RWPE2 (cell line): ENCODE data around the gene MAMDC2.

Experiments
- ATAC-seq: fragments of 200-7000 bp; cut with Tn5 transposase; 3 replicates; pipeline ENCODE4 v1.9.1; 2021; ENCODE audit warnings: low read depth
- DNase-seq: peaks from one replicate; pipeline ENCODE4 v3.0.0-alpha.2; 2020; ENCODE audit warnings: low spot score
- H3K27ac ChIP-seq: fragments of 450-650 bp; 2 replicates; pipeline ENCODE4 v1.5.1; 2017; ENCODE audit warnings: mild to moderate bottlenecking; ENCODE audit not compliant: poor library complexity, severe bottlenecking
- H3K27me3 ChIP-seq: fragments of 250-450 bp; sonication (Bioruptor Pico); 2 replicates; pipeline ENCODE4 v1.5.1; 2021; ENCODE audit warnings: mild to moderate bottlenecking, moderate library complexity; ENCODE audit not compliant: insufficient read depth, poor library complexity, severe bottlenecking
- H3K36me3 ChIP-seq: fragments of 250-450 bp; sonication (Bioruptor Pico); 2 replicates; pipeline ENCODE4 v1.5.1; 2020; ENCODE audit warnings: low read depth, mild to moderate bottlenecking, moderate library complexity
- H3K4me1 ChIP-seq: fragments of 250-450 bp; sonication (Bioruptor Pico); 2 replicates; pipeline ENCODE4 v1.5.1; 2021; ENCODE audit warnings: mild to moderate bottlenecking, moderate library complexity; ENCODE audit not compliant: insufficient read depth, poor library complexity, severe bottlenecking
- H3K4me3 ChIP-seq: fragments of 250-450 bp; sonication (Bioruptor Pico); 2 replicates; pipeline ENCODE4 v1.5.1; 2021; ENCODE audit warnings: mild to moderate bottlenecking, moderate library complexity; ENCODE audit not compliant: severe bottlenecking
- H3K9me3 ChIP-seq: fragments of 250-450 bp; sonication (Bioruptor Pico); 2 replicates; pipeline ENCODE4 v1.5.1; 2021; ENCODE audit warnings: mild to moderate bottlenecking, moderate library complexity; ENCODE audit not compliant: severe bottlenecking
- TF ChIP-seq, protein P1 (sequence below): fragments of 450-650 bp; IDR thresholded peaks from one replicate; pipeline ENCODE4 v1.5.1; 2017; ENCODE audit warnings: mild to moderate bottlenecking, moderate library complexity; ENCODE audit not compliant: poor library complexity, severe bottlenecking

Gene MAMDC2

DNA sequence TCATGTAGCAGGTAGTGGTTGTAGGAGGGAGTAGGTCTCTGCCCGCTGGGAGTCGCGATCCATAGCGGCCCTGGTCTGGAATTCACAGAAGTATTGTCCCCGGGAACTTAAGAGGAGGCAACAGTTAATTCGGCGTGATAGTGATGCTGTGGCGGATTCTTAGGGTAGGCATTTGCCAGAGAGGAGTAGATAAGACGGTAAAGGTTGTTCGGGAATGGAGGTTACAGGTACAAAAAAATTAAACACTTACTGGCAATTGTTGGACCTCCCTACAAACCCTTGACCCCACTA is 215.8 kb downstream of the MAMDC2 start:
- Histone ChIP-seq H3K4me1 (peaks cover 64% of the 10 kb centered on the region), H3K27ac (peak overlapping the region; percentile 85), H3K9me3 (no peaks in the 10 kb centered on the region), H3K27me3 (no peaks in the 10 kb centered on the region), H3K36me3 (peaks cover 43% of the 10 kb centered on the region), H3K4me3 (peak overlapping the region; percentile 72)
- no peak for ATAC-seq
- DNase-seq, result no peak
- TF ChIP-seq, protein P1, sequence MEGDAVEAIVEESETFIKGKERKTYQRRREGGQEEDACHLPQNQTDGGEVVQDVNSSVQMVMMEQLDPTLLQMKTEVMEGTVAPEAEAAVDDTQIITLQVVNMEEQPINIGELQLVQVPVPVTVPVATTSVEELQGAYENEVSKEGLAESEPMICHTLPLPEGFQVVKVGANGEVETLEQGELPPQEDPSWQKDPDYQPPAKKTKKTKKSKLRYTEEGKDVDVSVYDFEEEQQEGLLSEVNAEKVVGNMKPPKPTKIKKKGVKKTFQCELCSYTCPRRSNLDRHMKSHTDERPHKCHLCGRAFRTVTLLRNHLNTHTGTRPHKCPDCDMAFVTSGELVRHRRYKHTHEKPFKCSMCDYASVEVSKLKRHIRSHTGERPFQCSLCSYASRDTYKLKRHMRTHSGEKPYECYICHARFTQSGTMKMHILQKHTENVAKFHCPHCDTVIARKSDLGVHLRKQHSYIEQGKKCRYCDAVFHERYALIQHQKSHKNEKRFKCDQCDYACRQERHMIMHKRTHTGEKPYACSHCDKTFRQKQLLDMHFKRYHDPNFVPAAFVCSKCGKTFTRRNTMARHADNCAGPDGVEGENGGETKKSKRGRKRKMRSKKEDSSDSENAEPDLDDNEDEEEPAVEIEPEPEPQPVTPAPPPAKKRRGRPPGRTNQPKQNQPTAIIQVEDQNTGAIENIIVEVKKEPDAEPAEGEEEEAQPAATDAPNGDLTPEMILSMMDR, result no peak

DNA sequence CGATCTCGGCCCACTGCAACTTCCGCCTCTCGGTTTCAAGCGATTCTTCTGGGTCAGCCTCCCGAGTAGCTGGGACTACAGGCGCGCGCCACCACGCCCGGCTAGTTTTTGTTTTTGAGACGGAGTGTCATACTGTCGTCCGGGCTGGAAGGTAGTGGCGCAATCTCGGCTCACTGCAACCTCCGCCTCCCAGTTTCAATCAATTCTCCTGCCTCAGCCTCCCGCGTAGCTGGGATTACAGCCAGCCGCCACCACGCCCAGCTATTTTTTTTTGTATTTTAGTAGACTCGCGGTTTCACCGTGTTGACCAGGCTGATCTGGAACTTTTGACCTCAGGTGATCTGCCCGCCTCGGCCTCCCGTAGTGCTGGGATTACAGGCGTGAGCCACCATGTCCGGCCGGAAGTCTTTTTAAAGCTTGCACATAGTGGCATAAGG is 216.4 kb downstream of the MAMDC2 start:
- Histone ChIP-seq H3K9me3 (no peaks in the 10 kb centered on the region), H3K36me3 (peaks cover 48% of the 10 kb centered on the region), H3K27ac (peak overlapping the region; percentile 85), H3K4me1 (peaks cover 58% of the 10 kb centered on the region), H3K27me3 (no peaks in the 10 kb centered on the region), H3K4me3 (peak overlapping the region; percentile 72)
- TF ChIP-seq, protein P1, result no peak
- DNase-seq (no peak), ATAC-seq (no peak)

DNA sequence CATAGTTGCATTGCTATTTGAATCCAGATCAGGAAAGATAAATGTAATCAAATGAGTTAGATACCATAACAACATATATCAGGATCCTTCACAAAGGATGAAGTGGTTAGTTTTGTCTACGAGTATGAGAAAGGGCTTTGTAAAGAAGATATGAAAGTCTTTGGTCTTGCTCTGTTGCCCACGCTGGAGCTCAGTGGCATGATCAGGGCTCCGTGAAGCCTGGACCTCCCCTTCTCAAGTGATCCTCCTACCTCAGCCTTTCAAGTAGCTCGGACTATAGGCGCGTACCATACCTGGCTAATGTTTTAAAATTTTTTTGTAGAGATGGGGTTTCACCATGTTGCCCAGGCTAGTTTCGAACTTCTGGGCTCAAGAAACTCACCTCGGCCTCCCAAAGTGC is 217.0 kb downstream of the MAMDC2 start:
- Histone ChIP-seq H3K4me3 (no peak overlapping the region), H3K9me3 (no peaks in the 10 kb centered on the region), H3K27ac (no peak overlapping the region), H3K27me3 (no peaks in the 10 kb centered on the region), H3K4me1 (peaks cover 53% of the 10 kb centered on the region), H3K36me3 (peaks cover 54% of the 10 kb centered on the region)
- ATAC-seq (no peak), DNase-seq (no peak)
- TF ChIP-seq, protein P1, result no peak

DNA sequence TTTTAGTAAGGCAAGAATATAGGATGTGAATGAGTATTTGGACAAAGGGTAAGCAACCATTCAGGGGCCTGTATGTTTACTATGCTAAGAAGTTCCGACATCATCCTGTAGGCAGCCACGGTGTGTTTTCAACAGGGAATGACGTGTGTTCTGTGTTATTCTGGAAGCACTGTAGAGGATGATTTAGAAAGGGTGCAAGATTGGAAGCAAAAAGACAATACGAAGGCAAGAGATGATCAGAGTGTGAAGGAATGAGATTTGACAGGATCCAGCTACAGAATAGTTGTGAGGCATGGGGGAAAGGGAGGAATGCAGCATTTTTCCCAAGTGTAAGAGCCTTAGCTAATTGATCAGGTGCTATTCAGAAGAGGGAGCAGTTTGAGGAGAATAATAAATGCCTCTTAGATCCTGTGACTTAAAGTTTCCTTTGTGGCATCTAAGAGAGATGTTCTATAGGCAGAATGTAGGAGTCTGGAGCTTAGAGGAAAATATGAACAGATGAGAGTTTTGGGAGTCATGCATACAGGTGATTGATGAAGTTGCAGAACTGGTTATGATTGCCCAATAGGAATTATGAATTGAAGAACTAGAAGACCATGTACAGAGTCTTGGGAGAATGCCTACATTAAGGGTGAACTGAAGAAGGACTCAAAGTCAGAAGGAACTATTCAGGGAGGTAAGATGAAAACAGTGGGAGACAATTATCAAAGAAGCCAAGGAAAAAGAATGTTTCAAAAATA is 217.7 kb downstream of the MAMDC2 start:
- Histone ChIP-seq H3K36me3 (peaks cover 61% of the 10 kb centered on the region), H3K4me1 (peaks cover 53% of the 10 kb centered on the region)
- ATAC-seq, result no peak

DNA sequence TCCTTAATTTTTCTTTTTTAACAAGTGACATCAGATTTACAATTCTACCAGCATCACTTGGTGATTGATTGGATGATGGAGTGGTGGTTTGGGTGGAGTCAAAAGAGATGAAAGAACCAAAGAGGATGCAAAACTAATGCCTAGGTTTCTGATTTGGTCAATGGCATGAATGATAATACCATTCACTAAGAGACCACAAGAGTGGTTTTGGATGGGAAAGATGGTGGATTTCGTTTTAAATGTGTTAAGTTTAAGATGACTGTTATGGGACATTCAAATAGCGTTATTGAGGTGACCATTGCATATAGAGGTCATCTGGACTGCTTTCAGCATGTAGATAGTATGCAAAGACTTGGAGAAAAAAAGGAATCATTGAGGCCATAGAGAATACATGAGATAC is 218.7 kb downstream of the MAMDC2 start:
- no peak for ATAC-seq
- Histone ChIP-seq H3K4me3 (no peak overlapping the region), H3K27ac (peak overlapping the region; percentile 7), H3K36me3 (peaks cover 72% of the 10 kb centered on the region), H3K27me3 (no peaks in the 10 kb centered on the region), H3K4me1 (peaks cover 43% of the 10 kb centered on the region), H3K9me3 (no peaks in the 10 kb centered on the region)
- TF ChIP-seq, protein P1, result no peak
- DNase-seq, result no peak

More for the DNA sequence above, 217.7 kb downstream of the MAMDC2 start:
- Histone ChIP-seq H3K27ac (no peak overlapping the region), H3K27me3 (no peaks in the 10 kb centered on the region), H3K9me3 (no peaks in the 10 kb centered on the region), H3K4me3 (no peak overlapping the region)
- TF ChIP-seq, protein P1, result no peak
- no peak for DNase-seq
